Esophagus squamous epithelium (tissue), 5 donors: ENCODE data around the gene FBXL17. TPM values are rescaled to one million over a fixed set of nuclear protein-coding genes. Genes with fewer than 3 reads are reported as not detected.
"Not testable (repeated sequence)": the region's sequence is repeated elsewhere in the genome, so short reads cannot be mapped to it uniquely, and the experiment has no call there.

Source experiments
- DNase-seq: peaks from one replicate; lab custom pipeline; 2025; lab: John Stamatoyannopoulos, UW
- H3K27ac ChIP-seq, 4 donors: fragments of 200-600 bp; sonication (generic); one replicate each; pipeline ENCODE4 v1.5.1; 2016 to 2019; ENCODE audit warnings: mild to moderate bottlenecking in 1 of 4
- H3K27me3 ChIP-seq, 4 donors: fragments of 200-600 bp; sonication (generic); 1 replicate in 3 of 4; 2 replicates in 1 of 4; pipeline versions ENCODE4 v1.5.1 to v1.6.0; 2017 to 2021; ENCODE audit warnings: antibody characterized with exemption in 1 of 4
- H3K36me3 ChIP-seq, 3 donors: fragments of 200-600 bp; sonication (generic); one replicate each; pipeline ENCODE4 v1.5.1; 2016 to 2019
- H3K4me1 ChIP-seq, 3 donors: fragments of 200-600 bp; sonication (generic); one replicate each; pipeline ENCODE4 v1.5.1; 2017 to 2019
- H3K4me3 ChIP-seq, 4 donors: fragments of 200-600 bp; sonication (generic); 1 replicate in 3 of 4; 2 replicates in 1 of 4; pipeline ENCODE4 v1.5.1; 2016 to 2019; ENCODE audit warnings: mild to moderate bottlenecking in 2 of 4, moderate library complexity in 1 of 4
- H3K9me3 ChIP-seq, 3 donors: fragments of 200-600 bp; sonication (generic); one replicate each; pipeline ENCODE4 v1.5.1; 2016 to 2019
- POLR2A ChIP-seq, 4 donors: fragments of 450-650 bp; IDR thresholded peaks; one replicate each; pipeline ENCODE4 v1.6.1; 2017; ENCODE audit warnings: antibody characterized with exemption in 4 of 4, mild to moderate bottlenecking in 4 of 4, moderate library complexity in 3 of 4
- whole genome bisulfite sequencing, 2 donors: methylation state at CpG; one replicate each; pipeline ENCODE4 v1.1.5; 2018; 5-methylcytosine and 5-hydroxymethylcytosine counted together
- intact Hi-C: fragments of 100-400 bp; cut with DNase I; formaldehyde crosslinking; loops from one replicate; pipeline ENCODE4 v1.15.0; 2022
- total RNA-seq, 4 donors: library from RNA; depleted of rRNA; stranded (reverse); fragments of >200 nt; gene quantifications; one replicate each; pipeline ENCODE4 v1.1.0, GENCODE V29; 2016
- TF ChIP-seq, protein P1 (sequence below), 6 experiments: fragments of 450-650 bp in 4 of 6; fragments of 200-600 bp in 2 of 6; sonication (generic) in 2 of 6; IDR thresholded peaks; one replicate each; pipeline ENCODE4 v1.5.1; 2016 to 2019; ENCODE audit warnings: antibody characterized with exemption in 6 of 6, mild to moderate bottlenecking in 4 of 6, moderate library complexity in 4 of 6
- donor health status: DM: yes; HTN: yes; CAD: no.

Gene FBXL17
- total RNA-seq, 4 donors from 2014 or later, result 11.8 to 23.5 (median 13.8) TPM

DNA sequence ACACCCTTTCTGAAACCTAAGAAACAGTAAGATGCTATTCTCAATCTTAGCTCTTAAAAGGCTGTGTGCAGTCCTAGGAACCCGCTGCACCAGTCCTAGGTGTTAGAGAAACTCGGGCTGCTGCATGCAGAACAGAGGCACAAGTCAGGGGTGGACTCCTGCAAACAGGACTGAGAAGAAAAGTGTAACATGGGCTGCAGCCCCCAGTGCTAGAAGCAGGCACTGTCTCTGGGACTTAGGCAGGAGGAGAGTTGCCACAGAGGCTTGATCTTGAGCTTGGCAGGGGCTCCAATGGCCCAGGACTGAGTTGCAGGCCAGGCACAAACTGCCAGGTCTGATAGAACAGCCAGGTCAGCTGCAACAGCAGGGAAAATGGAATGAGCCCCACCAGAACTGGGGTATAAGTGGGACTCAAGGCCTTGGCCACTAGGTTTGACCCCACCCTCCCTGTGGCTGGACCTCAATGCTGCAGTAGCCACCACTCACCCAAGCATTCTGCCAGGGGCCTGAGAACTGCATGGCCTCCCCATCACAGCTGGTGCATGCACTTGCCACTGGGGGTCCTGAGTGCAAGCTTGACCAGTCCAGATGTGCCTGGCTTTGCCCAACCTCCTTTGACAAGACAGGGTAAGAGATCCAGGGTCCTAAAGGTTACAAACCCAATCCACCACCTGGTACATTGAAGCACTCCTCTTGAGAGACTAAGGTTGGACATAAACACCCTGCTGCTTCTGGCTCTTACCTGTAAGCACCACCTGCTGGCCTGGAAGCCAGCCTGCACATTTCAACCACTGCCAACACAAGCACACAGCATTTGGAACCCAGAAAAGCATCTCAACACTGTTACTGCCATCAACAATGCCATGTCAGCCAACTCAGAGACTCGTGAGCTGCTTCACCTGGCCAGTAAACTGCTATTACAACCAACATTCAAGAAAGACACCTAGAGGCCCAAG, 103.3 kb downstream of the FBXL17 start:
- Histone ChIP-seq H3K9me3 (no peaks in the 10 kb centered on the region), H3K4me3 (no peak overlapping the region), H3K27ac (no peak overlapping the region), H3K4me1 (peaks cover 0 to 6% (median 0%) of the 10 kb centered on the region in 3 donors), H3K36me3 (no peaks in the 10 kb centered on the region), H3K27me3 (no peaks in the 10 kb centered on the region)
- TF ChIP-seq, protein P1, sequence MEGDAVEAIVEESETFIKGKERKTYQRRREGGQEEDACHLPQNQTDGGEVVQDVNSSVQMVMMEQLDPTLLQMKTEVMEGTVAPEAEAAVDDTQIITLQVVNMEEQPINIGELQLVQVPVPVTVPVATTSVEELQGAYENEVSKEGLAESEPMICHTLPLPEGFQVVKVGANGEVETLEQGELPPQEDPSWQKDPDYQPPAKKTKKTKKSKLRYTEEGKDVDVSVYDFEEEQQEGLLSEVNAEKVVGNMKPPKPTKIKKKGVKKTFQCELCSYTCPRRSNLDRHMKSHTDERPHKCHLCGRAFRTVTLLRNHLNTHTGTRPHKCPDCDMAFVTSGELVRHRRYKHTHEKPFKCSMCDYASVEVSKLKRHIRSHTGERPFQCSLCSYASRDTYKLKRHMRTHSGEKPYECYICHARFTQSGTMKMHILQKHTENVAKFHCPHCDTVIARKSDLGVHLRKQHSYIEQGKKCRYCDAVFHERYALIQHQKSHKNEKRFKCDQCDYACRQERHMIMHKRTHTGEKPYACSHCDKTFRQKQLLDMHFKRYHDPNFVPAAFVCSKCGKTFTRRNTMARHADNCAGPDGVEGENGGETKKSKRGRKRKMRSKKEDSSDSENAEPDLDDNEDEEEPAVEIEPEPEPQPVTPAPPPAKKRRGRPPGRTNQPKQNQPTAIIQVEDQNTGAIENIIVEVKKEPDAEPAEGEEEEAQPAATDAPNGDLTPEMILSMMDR (IDR thresholded peaks at IDR 0.05), result no peak
- no peak for TF ChIP-seq POLR2A (IDR thresholded peaks at IDR 0.05)
- intact Hi-C loops, result no loop called here
- no peak for DNase-seq
- 80% methylated on average over 1 of the region's 3 CpGs; no CpG with 5 or more reads in 1 of the 2 donors for WGBS, 2 donors

GRCh38 chr5:108276187-108277050, 105.5 kb downstream of the FBXL17 start:
- no peaks in the 10 kb centered on the region for H3K9me3 ChIP-seq
- H3K4me3 ChIP-seq, result no peak overlapping the region
- H3K27me3 ChIP-seq, result no peaks in the 10 kb centered on the region
- no peaks in the 10 kb centered on the region for H3K36me3 ChIP-seq
- no peak for TF ChIP-seq POLR2A (IDR thresholded peaks at IDR 0.05)
- TF ChIP-seq, protein P1 (IDR thresholded peaks at IDR 0.05), result no peak
- DNase-seq, result no peak
- WGBS, 2 donors, result 68 to 83% methylated on average over 1 of the region's 1 CpG
- H3K4me1 ChIP-seq, result peaks cover 0 to 6% (median 0%) of the 10 kb centered on the region in 3 donors
- intact Hi-C loops, result no loop called here
- no peak overlapping the region for H3K27ac ChIP-seq

DNA sequence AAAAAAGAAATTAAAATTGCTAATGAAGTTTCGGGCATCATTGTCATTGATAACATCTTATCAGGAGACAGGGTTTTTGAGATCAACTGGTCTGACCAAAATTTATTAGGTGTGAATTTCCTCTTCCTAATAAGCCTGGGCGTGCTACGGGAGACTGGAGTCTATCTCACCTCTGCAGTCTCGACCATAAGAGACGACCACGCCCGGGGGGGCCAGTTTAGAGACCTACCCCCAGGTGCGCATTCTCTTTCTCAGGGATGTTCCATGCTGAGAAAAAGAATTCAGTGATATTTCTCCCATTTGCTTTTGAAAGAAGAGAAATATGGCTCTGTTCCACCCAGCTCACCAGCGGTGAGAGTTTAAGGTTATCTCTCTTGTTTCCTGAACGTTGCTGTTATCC, 107.8 kb downstream of the FBXL17 start:
- intact Hi-C loops, H3K9me3 ChIP-seq, H3K27me3 ChIP-seq, H3K36me3 ChIP-seq, H3K4me1 ChIP-seq, DNase-seq, H3K27ac ChIP-seq, H3K4me3 ChIP-seq: not testable (repeated sequence)
- WGBS, 2 donors, result 86 to 91% methylated on average over 10 of the region's 10 CpGs

DNA sequence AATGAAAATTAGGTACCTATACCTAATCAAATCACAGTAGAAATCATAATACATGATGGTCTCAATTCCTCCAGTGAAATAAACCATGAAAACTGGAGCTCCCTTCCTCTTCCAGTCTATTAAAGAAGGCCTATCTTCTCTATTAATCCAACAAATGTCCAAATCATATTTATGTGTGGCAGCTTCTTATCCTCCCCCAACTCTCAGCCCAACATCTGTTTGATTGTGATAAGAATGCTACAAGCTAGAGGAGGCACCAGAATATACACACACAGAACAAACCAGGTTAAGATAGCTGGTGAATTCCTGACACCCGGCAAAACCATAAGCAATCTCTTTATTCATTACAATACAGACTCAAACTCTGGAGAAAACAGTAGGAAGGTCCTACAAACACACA, 110.8 kb downstream of the FBXL17 start:
- TF ChIP-seq, protein P1 (IDR thresholded peaks at IDR 0.05), result no peak
- no peak for TF ChIP-seq POLR2A (IDR thresholded peaks at IDR 0.05)
- H3K4me1 ChIP-seq, result no peaks in the 10 kb centered on the region
- H3K9me3 ChIP-seq, result no peaks in the 10 kb centered on the region
- no peak overlapping the region for H3K27ac ChIP-seq
- no peaks in the 10 kb centered on the region for H3K36me3 ChIP-seq
- H3K27me3 ChIP-seq, result no peaks in the 10 kb centered on the region
- intact Hi-C loops, result no loop called here
- no peak for DNase-seq
- no peak overlapping the region for H3K4me3 ChIP-seq
- 89 to 92% methylated on average over 1 of the region's 1 CpG for WGBS, 2 donors

- H3K36me3 ChIP-seq, result no peaks in the 10 kb centered on the region
- 57 to 62% methylated on average over 2 of the region's 2 CpGs for WGBS, 2 donors
- no peak overlapping the region for H3K4me3 ChIP-seq
- H3K9me3 ChIP-seq, result no peaks in the 10 kb centered on the region
- no peaks in the 10 kb centered on the region for H3K27me3 ChIP-seq
- intact Hi-C loops, result no loop called here
- no peak overlapping the region for H3K27ac ChIP-seq
- TF ChIP-seq POLR2A (IDR thresholded peaks at IDR 0.05), result no peak
- TF ChIP-seq, protein P1 (IDR thresholded peaks at IDR 0.05), result no peak
- H3K4me1 ChIP-seq, result no peaks in the 10 kb centered on the region
- DNase-seq, result no peak
These were observed 115.7 kb downstream of the FBXL17 start for GRCh38 chr5:108266242-108266641.
